Measurements from ENCODE around the gene CIAO1. TPM values are rescaled to one million over a fixed set of nuclear protein-coding genes. Genes with fewer than 3 reads are reported as not detected.
A peak's percentile ranks its signal among the peaks of the same experiment; 100 is the strongest.

CIAO1 gene
- total and polyA plus RNA-seq, 4 experiments from 2014 or later = 78.3 to 111 (median 90.8) TPM

GRCh38 chr2:96241900-96242611 lies 24.0 kb upstream of the CIAO1 start:
- DNase-seq = peak; percentile 44 to 74 (median 52)

DNA sequence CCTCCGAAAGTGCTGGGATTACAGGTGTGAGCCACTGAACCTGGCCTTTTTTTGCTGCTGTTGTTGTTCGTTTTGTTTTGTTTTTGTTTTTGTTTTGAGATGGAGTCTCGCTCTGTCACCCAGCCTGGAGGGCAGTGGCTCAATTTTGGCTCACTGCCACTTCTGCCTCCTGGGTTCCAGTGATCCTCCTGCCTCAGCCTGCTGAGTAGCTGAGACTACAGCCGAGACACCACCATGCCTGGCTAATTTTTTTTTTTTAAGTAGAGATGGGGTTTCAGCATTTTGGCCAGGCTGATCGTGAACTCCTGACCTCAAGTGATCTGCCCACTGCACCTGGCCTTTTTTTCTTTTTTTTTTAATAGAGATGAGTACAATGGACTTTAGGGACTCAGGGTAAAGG lies 22.2 kb upstream of the CIAO1 start:
- peaks cover 40 to 64% (median 51%) of the 10 kb centered on the region in 4 donors for H3K4me1 Mint-ChIP-seq

More at GRCh38 chr2:96241900-96242611, 24.0 kb upstream of the CIAO1 start:
- H3K27me3 Mint-ChIP-seq = no peaks in the 10 kb centered on the region
- H3K27ac ChIP-seq (ENCODE audit: low read depth, low read length) = peak overlapping the region; percentile 65
- H3K4me1 ChIP-seq (ENCODE audit: insufficient read depth, low read length) = peaks cover 42% of the 10 kb centered on the region
- peak overlapping the region; percentile 58 to 84 (median 74) for H3K4me3 Mint-ChIP-seq
- no peaks in the 10 kb centered on the region for H3K9me3 ChIP-seq (ENCODE audit: control insufficient read depth in 1 of 2, low read length in 2 of 2)
- peaks cover 34 to 60% (median 46%) of the 10 kb centered on the region in 4 donors for H3K4me1 Mint-ChIP-seq
- no peaks in the 10 kb centered on the region for H3K9me3 Mint-ChIP-seq
- H3K27me3 ChIP-seq (ENCODE audit: insufficient read depth, low read length) = no peaks in the 10 kb centered on the region
- CTCF ChIA-PET (ENCODE audit: partially characterized antibody) = interaction anchor here (1.7 to 3.1 kb wide), 2 partner anchors 9 to 67 kb away, joined by 5 to 10 read pairs; no protein-coding TSS in a partner anchor
- H3K36me3 ChIP-seq (ENCODE audit: insufficient read depth, low read length) = no peaks in the 10 kb centered on the region
- H3K27ac Mint-ChIP-seq = peak overlapping the region; percentile 91 to 98 (median 96)
- intact Hi-C loops (cut with micrococcal nuclease) = loop anchor here (2.0 kb wide), 2 partner anchors 25 to 33 kb away; partner anchors contain the start of genes CIAO1 and STARD7
- H3K4me3 ChIP-seq (ENCODE audit: low read length in 2 of 2) = peak overlapping the region in 1 of 2 donors; percentile 18
- H3K36me3 Mint-ChIP-seq = no peaks in the 10 kb centered on the region
- POLR2A ChIA-PET (ENCODE audit: partially characterized antibody) = interaction anchor here (0.6 to 4.6 kb wide), 15 partner anchors 10 to 352 kb away, joined by 3 to 37 read pairs (median 4); partner anchors contain the start of genes CIAO1 and STARD7

DNA sequence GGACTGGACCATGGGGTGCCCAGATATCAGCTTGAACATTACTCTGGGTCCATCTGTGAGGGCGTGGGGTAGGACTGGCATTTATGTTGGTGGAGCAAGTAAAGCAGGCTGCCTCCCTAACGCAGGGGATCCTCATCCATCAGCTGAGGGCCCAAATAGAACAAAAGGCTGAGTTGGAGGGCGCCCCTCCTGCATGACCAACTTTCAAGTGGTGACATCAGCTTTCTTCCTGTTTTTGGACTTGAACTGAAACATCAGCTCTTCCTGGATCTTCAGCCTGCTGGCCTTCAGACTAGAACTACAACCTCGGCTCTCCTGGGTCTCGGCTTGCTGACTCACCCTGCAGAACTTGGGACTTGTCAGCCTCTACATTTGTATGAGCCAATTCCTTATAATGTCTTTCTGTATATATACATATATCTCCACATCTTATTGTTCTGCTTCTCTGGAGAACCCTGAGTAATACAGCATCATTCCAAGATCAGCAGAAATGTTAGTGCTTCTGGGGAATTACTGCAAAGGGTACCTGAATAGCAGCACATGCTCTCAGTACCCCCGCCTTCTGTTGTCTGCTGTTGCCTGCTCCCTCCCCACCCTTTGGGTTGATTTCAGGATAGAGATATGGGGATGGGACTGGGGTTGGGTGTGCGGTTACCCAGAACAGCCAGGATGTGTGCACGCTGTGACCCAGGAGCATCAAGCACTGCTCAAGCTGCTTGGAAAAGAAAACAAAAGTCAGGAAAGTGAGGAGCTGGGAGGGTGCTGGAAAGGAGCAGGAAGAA lies 20.2 kb upstream of the CIAO1 start:
- no peak overlapping the region for H3K27ac ChIP-seq (ENCODE audit: low read depth, low read length)

More for the DNA sequence above, 22.2 kb upstream of the CIAO1 start:
- H3K4me3 Mint-ChIP-seq = no peak overlapping the region
- H3K4me1 ChIP-seq (ENCODE audit: insufficient read depth, low read length) = peaks cover 43% of the 10 kb centered on the region
- H3K9me3 ChIP-seq (ENCODE audit: control insufficient read depth in 1 of 2, low read length in 2 of 2) = no peaks in the 10 kb centered on the region
- ChIA-PET POLR2A (ENCODE audit: partially characterized antibody) (interaction anchor here (1.3 kb wide), 1 partner anchor 36 kb away, joined by 3 read pairs; the partner anchor contains the start of gene STARD7), CTCF (ENCODE audit: partially characterized antibody) (interaction anchor here (1.2 kb wide), 1 partner anchor 36 kb away, joined by 3 read pairs; no protein-coding TSS in a partner anchor)
- no peak for DNase-seq
- intact Hi-C loops (cut with micrococcal nuclease) = loop anchor here (2.0 kb wide), 2 partner anchors 23 to 35 kb away; partner anchors contain the start of genes CIAO1 and STARD7
- no peak overlapping the region for H3K27ac Mint-ChIP-seq
- H3K9me3 Mint-ChIP-seq = no peaks in the 10 kb centered on the region
- no peaks in the 10 kb centered on the region for H3K27me3 Mint-ChIP-seq
- H3K4me3 ChIP-seq (ENCODE audit: low read length in 2 of 2) = no peak overlapping the region
- H3K27ac ChIP-seq (ENCODE audit: low read depth, low read length) = no peak overlapping the region
- no peaks in the 10 kb centered on the region for H3K36me3 ChIP-seq (ENCODE audit: insufficient read depth, low read length)
- H3K27me3 ChIP-seq (ENCODE audit: insufficient read depth, low read length) = no peaks in the 10 kb centered on the region
- peaks cover 0 to 3% of the 10 kb centered on the region in 2 donors for H3K36me3 Mint-ChIP-seq

DNA sequence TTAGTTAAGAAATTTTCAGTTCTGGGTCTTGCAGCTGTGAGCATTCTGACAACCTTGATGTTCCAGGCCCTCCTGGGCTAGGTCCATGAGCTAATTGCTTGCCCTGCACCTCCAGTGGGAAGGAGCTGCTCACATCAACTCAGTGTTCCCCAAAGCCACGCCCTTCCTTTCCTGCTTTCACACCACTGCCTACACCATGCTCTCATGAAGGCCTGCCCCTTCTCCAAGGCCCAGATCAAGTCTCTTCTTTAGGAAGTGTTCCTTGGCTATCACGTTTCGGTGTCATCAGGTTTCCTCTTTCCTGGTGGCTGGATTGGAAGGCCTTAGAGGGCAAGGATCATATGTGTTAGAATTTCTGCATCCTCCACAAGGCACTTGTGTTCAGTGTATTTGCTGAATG lies 19.0 kb upstream of the CIAO1 start:
- Mint-ChIP-seq H3K4me1 (peaks cover 29 to 42% (median 35%) of the 10 kb centered on the region in 4 donors), H3K9me3 (no peaks in the 10 kb centered on the region), H3K27me3 (no peaks in the 10 kb centered on the region), H3K4me3 (no peak overlapping the region), H3K27ac (peak overlapping the region in 6 of 7 donors; percentile 37 to 83 (median 62)), H3K36me3 (peaks cover 5 to 14% of the 10 kb centered on the region in 2 donors)
- Histone ChIP-seq H3K4me1 (ENCODE audit: insufficient read depth, low read length) (peaks cover 30% of the 10 kb centered on the region), H3K27me3 (ENCODE audit: insufficient read depth, low read length) (no peaks in the 10 kb centered on the region), H3K27ac (ENCODE audit: low read depth, low read length) (no peak overlapping the region), H3K36me3 (ENCODE audit: insufficient read depth, low read length) (peaks cover 3% of the 10 kb centered on the region), H3K9me3 (ENCODE audit: control insufficient read depth in 1 of 2, low read length in 2 of 2) (no peaks in the 10 kb centered on the region), H3K4me3 (ENCODE audit: low read length in 2 of 2) (no peak overlapping the region)
- ChIA-PET POLR2A (ENCODE audit: partially characterized antibody) (interaction anchor here (0.8 kb wide), 1 partner anchor 39 kb away, joined by 4 read pairs; no protein-coding TSS in a partner anchor), CTCF (ENCODE audit: partially characterized antibody) (no interaction called here)
- intact Hi-C loops (cut with micrococcal nuclease) = no loop called here
- no peak for DNase-seq

More for the DNA sequence above, 20.2 kb upstream of the CIAO1 start:
- DNase-seq = no peak
- Mint-ChIP-seq H3K27me3 (no peaks in the 10 kb centered on the region), H3K27ac (peak overlapping the region; percentile 11 to 89 (median 58)), H3K36me3 (peaks cover 0 to 7% of the 10 kb centered on the region in 2 donors), H3K4me3 (peak overlapping the region in 1 of 8 donors; percentile 42), H3K4me1 (peaks cover 38 to 54% (median 46%) of the 10 kb centered on the region in 4 donors), H3K9me3 (no peaks in the 10 kb centered on the region)
- ChIA-PET POLR2A (ENCODE audit: partially characterized antibody) (interaction anchor here (1.0 kb wide), 1 partner anchor 37 kb away, joined by 5 read pairs; the partner anchor contains the start of gene STARD7), CTCF (ENCODE audit: partially characterized antibody) (interaction anchor here (1.0 to 1.6 kb wide), 3 partner anchors 14 to 38 kb away, joined by 3 to 4 read pairs (median 4); partner anchors contain the start of gene STARD7)
- intact Hi-C loops (cut with micrococcal nuclease) = no loop called here
- Histone ChIP-seq H3K36me3 (ENCODE audit: insufficient read depth, low read length) (no peaks in the 10 kb centered on the region), H3K9me3 (ENCODE audit: control insufficient read depth in 1 of 2, low read length in 2 of 2) (no peaks in the 10 kb centered on the region), H3K27me3 (ENCODE audit: insufficient read depth, low read length) (no peaks in the 10 kb centered on the region), H3K4me1 (ENCODE audit: insufficient read depth, low read length) (peaks cover 43% of the 10 kb centered on the region), H3K4me3 (ENCODE audit: low read length in 2 of 2) (no peak overlapping the region)

DNA sequence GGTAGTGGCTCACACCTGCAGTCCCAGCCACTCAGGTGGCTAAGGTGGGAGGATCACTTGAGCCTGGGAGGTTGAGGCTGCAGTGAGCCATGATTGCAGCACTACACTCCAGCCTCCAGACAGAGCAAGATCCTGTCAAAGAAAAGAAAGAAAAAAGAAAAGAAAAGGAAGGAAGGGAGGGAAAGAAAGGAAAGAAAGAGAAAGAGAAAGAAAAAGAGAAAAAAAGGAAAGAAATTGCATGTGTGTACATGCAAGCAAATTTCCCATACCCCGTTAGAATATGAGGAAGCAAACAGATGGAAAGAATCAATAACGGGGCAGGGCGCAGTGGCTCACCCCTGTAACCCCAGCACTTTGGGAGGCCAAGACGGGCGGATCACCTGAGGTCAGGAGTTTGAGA lies 18.1 kb upstream of the CIAO1 start:
- no peak overlapping the region for H3K27ac ChIP-seq (ENCODE audit: low read depth, low read length)
- Mint-ChIP-seq H3K9me3 (no peaks in the 10 kb centered on the region), H3K4me3 (no peak overlapping the region), H3K36me3 (peaks cover 9 to 23% of the 10 kb centered on the region in 2 donors), H3K4me1 (peaks cover 22 to 33% (median 27%) of the 10 kb centered on the region in 4 donors), H3K27me3 (no peaks in the 10 kb centered on the region), H3K27ac (peak overlapping the region in 5 of 7 donors; percentile 12 to 72 (median 64))
- peaks cover 12% of the 10 kb centered on the region for H3K36me3 ChIP-seq (ENCODE audit: insufficient read depth, low read length)
- no peak for DNase-seq
- CTCF ChIA-PET (ENCODE audit: partially characterized antibody) = no interaction called here
- H3K4me1 ChIP-seq (ENCODE audit: insufficient read depth, low read length) = peaks cover 22% of the 10 kb centered on the region
- H3K27me3 ChIP-seq (ENCODE audit: insufficient read depth, low read length) = no peaks in the 10 kb centered on the region
- intact Hi-C loops (cut with micrococcal nuclease) = no loop called here
- no peaks in the 10 kb centered on the region for H3K9me3 ChIP-seq (ENCODE audit: control insufficient read depth in 1 of 2, low read length in 2 of 2)
- POLR2A ChIA-PET (ENCODE audit: partially characterized antibody) = interaction anchor here (1.3 kb wide), 1 partner anchor 28 kb away, joined by 3 read pairs; no protein-coding TSS in a partner anchor
- no peak overlapping the region for H3K4me3 ChIP-seq (ENCODE audit: low read length in 2 of 2)

- Histone ChIP-seq H3K27me3 (ENCODE audit: insufficient read depth, low read length) (no peaks in the 10 kb centered on the region), H3K27ac (ENCODE audit: low read depth, low read length) (no peak overlapping the region), H3K9me3 (ENCODE audit: control insufficient read depth in 1 of 2, low read length in 2 of 2) (no peaks in the 10 kb centered on the region), H3K36me3 (ENCODE audit: insufficient read depth, low read length) (peaks cover 20% of the 10 kb centered on the region), H3K4me1 (ENCODE audit: insufficient read depth, low read length) (peaks cover 18% of the 10 kb centered on the region), H3K4me3 (ENCODE audit: low read length in 2 of 2) (no peak overlapping the region)
- Mint-ChIP-seq H3K27ac (peak overlapping the region in 3 of 7 donors; percentile 36 to 48 (median 46)), H3K36me3 (peaks cover 14 to 29% of the 10 kb centered on the region in 2 donors), H3K4me1 (peaks cover 21 to 30% (median 26%) of the 10 kb centered on the region in 4 donors), H3K27me3 (no peaks in the 10 kb centered on the region), H3K9me3 (no peaks in the 10 kb centered on the region), H3K4me3 (no peak overlapping the region)
- DNase-seq = no peak
- POLR2A ChIA-PET (ENCODE audit: partially characterized antibody) = interaction anchor here (1.3 kb wide), 1 partner anchor 27 kb away, joined by 3 read pairs; no protein-coding TSS in a partner anchor
- CTCF ChIA-PET (ENCODE audit: partially characterized antibody) = no interaction called here
- intact Hi-C loops (cut with micrococcal nuclease) = no loop called here
Measured at GRCh38 chr2:96248624-96249023, 17.4 kb upstream of the CIAO1 start.

Data from CD4-positive, alpha-beta memory T cell (primary cell).